HUES6 (cell line): ENCODE measurements around the gene IGIP.
"Not testable (repeated sequence)": the region's sequence is repeated elsewhere in the genome, so short reads cannot be mapped to it uniquely, and the experiment has no call there.

Source experiments
- H3K27ac ChIP-seq: 2 replicates; pipeline ENCODE4 v1.7.0; 2013; ENCODE audit warnings: low read depth, mild to moderate bottlenecking, low read length, inconsistent platforms
- H3K27me3 ChIP-seq: 2 replicates; pipeline ENCODE4 v1.6.1; 2013; ENCODE audit warnings: low read length; ENCODE audit not compliant: control insufficient read depth, insufficient read depth
- H3K36me3 ChIP-seq: 2 replicates; pipeline ENCODE4 v1.6.1; 2013; ENCODE audit warnings: low read length; ENCODE audit not compliant: control insufficient read depth, insufficient read depth
- H3K4me1 ChIP-seq: 2 replicates; pipeline ENCODE4 v1.6.1; 2013; ENCODE audit warnings: low read length; ENCODE audit not compliant: control insufficient read depth, insufficient read depth
- H3K4me3 ChIP-seq: 2 replicates; pipeline ENCODE4 v1.5.1; 2013; ENCODE audit warnings: low read depth, low read length
- H3K9ac ChIP-seq: one replicate; pipeline ENCODE4 v1.6.1; 2013; ENCODE audit warnings: mild to moderate bottlenecking, low read length
- H3K9me3 ChIP-seq: 2 replicates; pipeline ENCODE4 v1.6.1; 2013; ENCODE audit warnings: low read depth, low read length; ENCODE audit not compliant: control insufficient read depth, insufficient read depth

IGIP gene

DNA sequence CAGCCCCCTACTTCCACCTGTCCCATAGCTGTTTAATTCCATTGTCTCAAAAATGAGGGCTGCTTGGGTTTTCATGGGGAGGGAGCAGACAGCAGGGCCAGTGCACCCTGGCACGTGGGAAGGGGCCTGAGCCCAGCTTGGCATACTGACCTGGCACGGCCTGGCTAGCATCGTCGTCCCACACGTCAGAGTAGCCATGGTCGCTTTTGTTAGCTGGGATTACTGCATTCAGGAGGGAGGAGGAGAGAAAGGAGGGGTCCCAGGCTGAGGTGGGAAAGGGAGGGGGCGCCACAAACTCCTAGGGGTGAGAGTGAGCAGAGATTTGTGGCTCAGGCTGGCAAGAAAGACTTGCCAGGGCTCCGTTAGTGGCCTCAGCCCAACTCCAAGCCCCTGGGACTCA lies 28.2 kb downstream of the IGIP start:
- no peak overlapping the region for H3K27ac ChIP-seq
- H3K36me3 ChIP-seq, result no peaks in the 10 kb centered on the region
- H3K27me3 ChIP-seq, result peaks cover 14% of the 10 kb centered on the region
- H3K4me1 ChIP-seq, result peaks cover 26% of the 10 kb centered on the region
- no peaks in the 10 kb centered on the region for H3K9me3 ChIP-seq
- H3K9ac ChIP-seq, result no peak overlapping the region
- H3K4me3 ChIP-seq, result no peak overlapping the region

DNA sequence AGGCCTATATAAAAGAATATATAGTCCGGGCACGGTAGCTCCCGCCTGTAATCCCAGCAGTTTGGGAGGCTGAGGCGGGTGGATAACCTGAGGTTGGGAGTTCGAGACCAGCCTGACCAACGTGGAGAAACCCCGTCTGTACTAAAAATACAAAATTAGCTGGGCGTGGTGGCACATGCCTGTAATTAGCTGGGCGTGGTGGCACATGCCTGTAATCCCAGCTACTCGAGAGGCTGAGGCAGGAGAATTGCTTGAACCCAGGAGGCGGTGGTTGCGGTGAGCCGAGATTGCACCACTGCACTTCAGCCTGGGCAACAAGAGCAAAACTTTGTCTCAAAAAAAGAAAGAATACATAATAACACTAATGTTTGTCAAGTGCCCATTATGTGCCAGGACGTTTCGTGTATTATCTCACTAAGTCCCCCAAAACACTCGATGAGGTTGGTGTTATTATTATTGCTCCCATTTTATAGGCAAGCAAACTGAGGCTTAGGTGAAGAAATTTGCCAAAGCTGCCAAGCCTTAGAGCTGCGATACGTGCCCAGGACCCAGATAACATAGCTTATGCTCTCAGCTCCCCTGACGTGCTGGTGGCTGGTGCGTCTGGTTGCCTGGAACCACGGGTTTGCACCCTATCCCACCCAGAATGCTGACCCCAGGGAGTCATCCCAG lies 29.1 kb downstream of the IGIP start:
- H3K4me3 ChIP-seq, H3K36me3 ChIP-seq, H3K9ac ChIP-seq, H3K27ac ChIP-seq, H3K9me3 ChIP-seq: not testable (repeated sequence)
- Histone ChIP-seq H3K4me1 (peaks cover 26% of the 10 kb centered on the region), H3K27me3 (peaks cover 12% of the 10 kb centered on the region)

DNA sequence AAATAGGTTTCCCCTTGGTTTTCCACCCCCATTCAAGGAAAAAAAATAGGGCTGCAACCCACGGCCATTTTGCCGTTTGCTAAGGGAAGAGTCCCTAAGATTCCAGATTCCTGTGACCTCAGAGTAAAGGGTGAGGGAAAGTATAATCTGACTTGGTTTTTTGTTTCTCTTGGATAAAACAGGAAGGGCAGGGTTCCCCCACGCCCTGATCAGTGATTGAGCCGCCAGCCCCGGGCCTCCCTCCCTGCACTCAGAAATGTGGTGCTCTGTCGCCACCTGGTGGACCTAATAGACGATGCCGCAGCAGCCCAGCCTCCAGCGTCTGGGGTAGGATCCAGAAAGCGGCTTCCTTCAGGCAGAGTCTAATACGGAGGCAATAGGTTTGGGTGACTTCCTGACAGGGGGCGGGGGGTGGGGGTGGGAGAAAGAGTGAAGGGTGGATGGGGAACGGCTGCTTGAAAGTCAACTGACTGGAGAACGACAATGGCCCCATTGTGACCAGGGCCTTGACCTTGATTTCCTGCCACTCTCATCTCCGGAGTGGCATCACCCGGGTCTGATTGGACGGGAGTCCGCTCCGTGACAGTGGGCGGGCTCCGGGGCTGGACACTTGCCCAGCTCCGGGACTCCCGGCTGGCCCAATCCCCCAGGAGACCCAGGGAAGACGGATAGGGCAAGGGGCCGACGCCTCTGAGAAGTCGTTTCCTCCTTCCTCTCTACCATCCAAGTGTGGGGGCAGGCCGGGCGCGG lies 31.5 kb downstream of the IGIP start:
- Histone ChIP-seq H3K9ac (no peak overlapping the region), H3K27ac (no peak overlapping the region), H3K4me3 (peak overlapping the region; percentile 53)

DNA sequence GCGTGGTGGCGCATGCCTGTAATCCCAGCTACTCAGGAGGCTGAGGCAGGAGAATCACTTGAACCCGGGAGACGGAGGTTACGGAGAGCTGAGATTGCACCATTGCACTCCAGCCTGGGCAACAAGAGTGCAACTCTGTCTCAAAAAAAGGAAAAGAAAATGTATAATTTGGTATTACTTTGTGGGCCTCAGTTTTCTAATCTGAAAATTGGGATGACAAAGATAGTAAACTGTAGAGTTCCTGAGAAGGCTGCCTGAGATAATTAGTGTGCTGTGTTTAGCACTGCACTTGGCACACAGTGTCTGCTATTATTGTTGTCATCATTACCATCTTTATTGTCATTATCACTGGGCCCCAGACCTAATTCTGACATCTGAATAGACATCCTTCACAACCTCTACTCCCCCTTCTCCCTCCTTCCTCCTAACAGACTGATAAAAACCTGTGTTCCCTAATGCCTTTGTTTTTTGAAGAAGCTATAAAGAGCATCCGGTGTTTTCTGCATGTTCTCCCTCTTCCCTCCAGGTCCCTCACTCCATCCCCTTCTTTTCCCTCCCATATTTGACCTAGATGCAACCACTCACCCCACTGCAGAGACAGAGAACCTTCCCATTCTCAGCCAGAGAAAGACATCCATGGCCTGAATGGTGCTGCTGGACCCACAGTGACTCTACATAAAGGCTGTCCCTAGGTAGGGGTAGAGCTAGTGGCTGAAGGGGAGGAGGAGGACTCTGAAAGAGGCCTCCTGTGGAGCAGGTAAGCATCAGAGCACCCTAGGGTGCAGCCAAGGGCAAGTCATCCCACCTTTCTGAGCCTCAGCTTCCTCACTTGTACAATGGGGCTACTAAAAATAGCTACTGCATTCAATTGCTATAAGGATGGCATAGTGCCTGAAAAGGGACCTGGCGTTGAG lies 33.5 kb downstream of the IGIP start:
- Histone ChIP-seq H3K4me3 (no peak overlapping the region), H3K27ac (no peak overlapping the region), H3K36me3 (no peaks in the 10 kb centered on the region), H3K9me3 (no peaks in the 10 kb centered on the region), H3K4me1 (peaks cover 4% of the 10 kb centered on the region), H3K27me3 (peaks cover under 1% of the 10 kb centered on the region; the same call in 1 of the 2 replicates), H3K9ac (no peak overlapping the region)

More for the DNA sequence above, 31.5 kb downstream of the IGIP start:
- Histone ChIP-seq H3K27me3 (peaks cover 12% of the 10 kb centered on the region), H3K4me1 (peaks cover 22% of the 10 kb centered on the region), H3K9me3 (no peaks in the 10 kb centered on the region), H3K36me3 (no peaks in the 10 kb centered on the region)

DNA sequence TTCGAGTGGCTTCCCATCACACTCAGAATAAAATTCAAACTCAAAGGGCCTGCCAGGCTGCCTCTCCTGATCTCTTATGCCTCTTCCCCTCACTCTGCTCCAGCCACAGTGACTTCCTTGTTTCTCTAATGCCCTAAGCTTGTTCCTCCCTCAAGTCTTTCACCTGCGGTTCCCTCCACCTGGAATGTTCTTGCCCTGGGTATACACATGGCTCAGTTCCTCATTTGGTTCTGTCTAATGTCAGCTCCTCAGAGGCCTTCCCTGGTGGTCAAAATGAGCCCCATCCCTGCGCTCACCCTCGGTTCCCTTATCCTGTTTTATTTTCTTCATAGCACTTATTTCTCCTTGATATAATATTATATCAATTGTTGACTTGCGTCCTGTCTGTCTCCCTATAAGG lies 36.5 kb downstream of the IGIP start:
- no peak overlapping the region for H3K9ac ChIP-seq
- no peak overlapping the region for H3K4me3 ChIP-seq
- no peaks in the 10 kb centered on the region for H3K36me3 ChIP-seq
- no peak overlapping the region for H3K27ac ChIP-seq
- H3K9me3 ChIP-seq, result no peaks in the 10 kb centered on the region
- no peaks in the 10 kb centered on the region for H3K27me3 ChIP-seq
- H3K4me1 ChIP-seq, result peaks cover 10% of the 10 kb centered on the region; the same call in 1 of the 2 replicates

DNA sequence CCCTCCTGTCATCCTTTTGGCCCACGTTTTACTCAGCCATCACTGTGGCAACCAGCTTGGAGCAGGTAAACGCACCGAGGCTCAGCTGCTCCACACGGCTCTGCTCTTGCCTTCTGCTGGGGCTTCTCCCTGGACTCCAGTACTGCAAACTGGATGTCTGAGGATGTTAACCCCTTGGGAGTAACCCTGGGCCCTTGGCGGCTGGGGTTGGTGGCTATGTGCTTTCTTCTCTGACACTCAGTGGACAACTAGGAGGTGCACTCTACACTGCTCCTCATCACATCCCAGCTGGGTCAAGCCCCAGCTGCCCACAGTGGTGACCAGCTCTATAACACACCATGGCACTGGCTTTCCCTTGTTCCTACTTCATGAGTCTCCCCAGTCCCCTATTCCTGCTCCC lies 37.0 kb downstream of the IGIP start:
- Histone ChIP-seq H3K9ac (no peak overlapping the region), H3K9me3 (no peaks in the 10 kb centered on the region), H3K4me1 (peaks cover 10% of the 10 kb centered on the region; the same call in 1 of the 2 replicates), H3K4me3 (no peak overlapping the region), H3K27ac (no peak overlapping the region), H3K27me3 (no peaks in the 10 kb centered on the region), H3K36me3 (no peaks in the 10 kb centered on the region)

DNA sequence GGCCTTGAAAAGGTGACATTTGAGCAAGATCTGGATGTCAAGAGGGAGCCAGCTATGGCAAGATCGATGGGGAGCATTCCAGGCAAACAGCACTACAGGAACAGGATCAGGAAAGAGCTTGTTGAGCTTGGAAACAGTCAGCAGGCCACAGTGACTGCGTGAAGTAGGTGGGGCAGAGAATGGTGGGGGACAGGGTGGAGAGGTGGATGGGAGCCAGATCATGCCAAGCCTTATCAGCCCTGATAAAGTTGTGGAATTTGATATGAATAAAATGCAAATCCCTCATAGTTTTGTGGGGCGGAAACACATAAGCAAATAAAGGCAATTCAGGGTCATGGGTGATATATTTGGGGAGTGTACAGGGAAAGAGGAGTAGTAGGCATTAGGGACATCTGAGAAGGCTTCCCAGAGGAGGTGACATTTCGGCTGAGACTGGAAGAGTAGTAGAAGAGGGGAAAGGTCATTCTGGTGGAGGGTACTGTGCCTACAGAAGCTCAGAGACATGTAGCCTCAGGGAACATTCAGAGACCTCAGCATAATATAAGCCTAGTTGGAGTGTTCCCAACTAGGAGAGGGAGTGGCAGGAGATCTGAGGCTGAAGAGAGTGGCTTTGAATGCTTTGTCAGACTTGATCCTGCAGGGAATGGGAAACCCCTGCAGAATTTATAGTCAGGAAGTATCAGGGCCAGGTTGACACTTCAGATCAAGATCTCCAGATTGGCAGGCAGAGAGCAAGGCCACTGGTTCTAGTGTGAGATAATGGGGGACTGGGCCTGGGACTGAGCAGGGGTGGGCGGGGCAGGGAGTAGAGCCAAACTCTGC lies 39.6 kb downstream of the IGIP start:
- Histone ChIP-seq H3K27ac (no peak overlapping the region), H3K9me3 (no peaks in the 10 kb centered on the region), H3K9ac (no peak overlapping the region), H3K4me1 (peaks cover 10% of the 10 kb centered on the region; the same call in 1 of the 2 replicates), H3K4me3 (no peak overlapping the region), H3K27me3 (no peaks in the 10 kb centered on the region), H3K36me3 (no peaks in the 10 kb centered on the region)

DNA sequence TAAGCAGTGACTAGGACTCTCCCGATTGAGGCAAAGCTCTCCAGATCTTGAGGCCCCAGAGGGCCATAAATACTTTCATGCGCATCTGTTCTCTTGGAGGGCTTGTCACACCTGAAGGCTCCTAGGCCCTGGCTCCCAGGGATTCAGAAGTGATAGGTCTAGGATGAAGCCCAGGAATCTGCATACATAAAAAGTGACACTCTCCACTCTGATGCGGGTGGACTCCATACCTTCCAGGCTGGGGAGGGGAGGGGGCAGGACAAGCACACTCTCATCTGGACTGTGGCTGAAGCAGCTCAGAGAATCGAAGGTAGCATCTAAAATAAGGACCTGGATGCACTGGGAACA lies 40.2 kb downstream of the IGIP start:
- no peak overlapping the region for H3K9ac ChIP-seq
- no peak overlapping the region for H3K27ac ChIP-seq
- no peaks in the 10 kb centered on the region for H3K36me3 ChIP-seq
- no peak overlapping the region for H3K4me3 ChIP-seq
- H3K9me3 ChIP-seq, result no peaks in the 10 kb centered on the region
- no peaks in the 10 kb centered on the region for H3K27me3 ChIP-seq
- peaks cover 10% of the 10 kb centered on the region; the same call in 1 of the 2 replicates for H3K4me1 ChIP-seq

DNA sequence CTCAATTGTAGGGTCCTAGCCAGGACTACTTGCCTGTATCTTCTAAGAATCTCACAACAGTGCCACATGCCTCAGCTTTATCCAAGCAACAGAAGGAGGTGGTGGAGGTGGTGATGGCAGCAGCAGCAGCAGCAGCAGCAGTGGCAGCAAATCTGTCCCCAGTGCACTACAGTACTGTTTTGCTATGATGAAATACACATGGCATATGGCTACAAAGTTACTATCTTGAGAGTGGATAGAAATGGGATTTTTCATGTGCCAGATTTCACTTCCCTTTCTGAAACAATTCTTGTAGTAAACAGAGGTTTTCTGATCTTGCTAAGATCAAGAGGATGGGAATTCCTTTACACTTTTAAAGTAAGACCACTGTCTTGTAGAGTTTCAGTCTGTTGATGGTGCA lies 41.2 kb downstream of the IGIP start:
- Histone ChIP-seq H3K9me3 (no peaks in the 10 kb centered on the region), H3K4me3 (no peak overlapping the region), H3K27ac (no peak overlapping the region), H3K4me1 (peaks cover 10% of the 10 kb centered on the region; the same call in 1 of the 2 replicates), H3K36me3 (no peaks in the 10 kb centered on the region), H3K9ac (no peak overlapping the region), H3K27me3 (no peaks in the 10 kb centered on the region)

DNA sequence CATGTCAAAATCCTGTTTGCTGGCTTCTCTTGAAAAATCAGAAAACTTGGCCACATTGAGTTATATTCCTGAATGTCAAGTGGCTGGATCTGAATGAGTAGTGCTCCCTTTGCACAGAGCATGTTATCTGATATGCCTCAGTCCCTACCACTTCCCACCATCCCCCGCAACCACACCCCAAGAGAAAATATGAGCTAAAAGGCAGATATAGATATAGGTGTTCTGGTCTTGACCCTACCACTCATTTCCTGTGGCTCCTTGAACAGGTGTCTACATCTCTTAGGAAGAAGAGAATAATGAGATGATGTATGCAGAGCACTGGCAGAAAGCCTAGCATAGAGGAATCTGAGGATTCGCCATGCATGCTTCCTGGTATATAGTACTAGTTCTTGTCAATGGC lies 42.6 kb downstream of the IGIP start:
- Histone ChIP-seq H3K9me3 (no peaks in the 10 kb centered on the region), H3K4me3 (no peak overlapping the region), H3K4me1 (peaks cover 10% of the 10 kb centered on the region; the same call in 1 of the 2 replicates), H3K27ac (no peak overlapping the region), H3K36me3 (no peaks in the 10 kb centered on the region), H3K27me3 (no peaks in the 10 kb centered on the region), H3K9ac (no peak overlapping the region)
